Vein endothelial cell (primary cell): Measurements from ENCODE around the gene TMEM38B. TPM values are rescaled to one million over a fixed set of nuclear protein-coding genes. Genes with fewer than 3 reads are reported as not detected.

Experiments used
- total RNA-seq: library from RNA; depleted of rRNA; stranded (reverse); fragments of >200 nt; gene quantifications from 2 replicates; pipeline ENCODE4 v1.2.3, GENCODE V29; 2012

Gene TMEM38B
- 5.2 and 7.5 TPM in 2 replicates for total RNA-seq

GRCh38 chr9:105694190-105694847, at the start of gene TMEM38B:
TSS of gene TMEM38B (plus strand) at chr9:105694541. CDS start at chr9:105694661, 120 bp downstream.

GRCh38 chr9:105662184-105663104, 31.9 kb upstream of the TMEM38B start, which contains the start of gene TAL2:
TSS of gene TAL2 (plus strand) at chr9:105662457. CDS start at chr9:105662497, 40 bp downstream.

Other genes starting within 250 kb of the TMEM38B start
- 3.6 and 6.9 TPM in 2 replicates for gene FSD1L, start 246.5 kb upstream of the TMEM38B start, total RNA-seq
- gene FKTN, start 136.4 kb upstream of the TMEM38B start, total RNA-seq, result 24.5 and 29.7 TPM in 2 replicates
- 0.65 TPM in 1 of 2 replicates, not detected in the other for gene TAL2, start 32.1 kb upstream of the TMEM38B start, total RNA-seq